ENCODE results near the gene PDLIM1.

DNA sequence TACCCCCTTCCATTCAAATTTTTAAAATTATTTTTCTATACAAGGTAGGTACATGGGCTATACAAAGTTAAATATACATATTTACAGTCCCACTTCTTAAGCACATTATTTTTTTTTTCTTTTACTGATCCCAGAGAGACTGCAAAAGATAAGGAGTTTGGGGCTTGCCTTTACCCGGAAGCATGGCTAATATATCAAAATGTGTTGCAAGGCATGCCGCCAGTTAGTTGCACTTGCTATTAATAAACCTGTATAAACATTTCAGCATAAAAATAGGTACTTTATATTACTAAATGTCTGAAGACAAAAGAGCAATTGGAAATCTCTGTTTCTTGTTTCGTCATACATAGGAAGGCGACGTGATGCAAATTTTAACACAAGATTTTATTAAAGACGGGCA lies 21.5 kb upstream of the PDLIM1 start:
- no peak for TF ChIP-seq POLR2A (IDR thresholded peaks at IDR 0.05; ENCODE audit: low read length)
- TF ChIP-seq GATA1 (IDR thresholded peaks at IDR 0.05; ENCODE audit: low read depth, low read length), result no peak
